ENCODE data around the gene TMEM92. TPM values are rescaled to one million over a fixed set of nuclear protein-coding genes. Genes with fewer than 3 reads are reported as not detected.

The TMEM92 gene
- polyA plus RNA-seq, 1 donor (not counting 4 experiments of a cell fraction or from before 2014, with no cell fraction given): 0.88 TPM

DNA sequence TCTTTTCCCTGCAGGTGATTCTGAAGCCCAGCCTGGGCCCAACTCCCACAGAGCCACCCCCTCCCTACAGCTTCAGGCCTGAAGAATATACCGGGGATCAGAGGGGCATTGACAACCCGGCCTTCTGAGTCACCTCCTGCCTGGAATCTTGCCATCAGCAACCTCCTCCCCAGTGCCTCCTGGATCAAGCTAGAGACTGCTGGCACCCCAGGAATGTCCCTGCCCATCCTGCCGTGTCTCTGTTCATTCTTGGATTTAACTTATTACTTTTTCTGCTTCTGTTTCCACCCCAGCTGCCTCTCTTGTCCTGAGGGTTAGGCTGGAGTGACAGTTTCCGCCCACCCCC, 4.9 kb downstream of the TMEM92 start:
- Histone ChIP-seq H3K9ac (ENCODE audit: control insufficient read depth, extremely low read depth, insufficient read depth, low read length) (no peak overlapping the region), H3K36me3 (ENCODE audit: control insufficient read depth in 2 of 2, extremely low read depth in 1 of 2, insufficient read depth in 2 of 2, low read length in 2 of 2) (no peaks in the 10 kb centered on the region), H3K4me3 (ENCODE audit: control insufficient read depth in 2 of 3, extremely low read depth in 1 of 3, insufficient read depth in 2 of 3, low read depth in 1 of 3, low read length in 3 of 3) (no peak overlapping the region), H3K79me2 (ENCODE audit: control insufficient read depth, insufficient read depth, low read length) (no peaks in the 10 kb centered on the region), H3K9me3 (ENCODE audit: control insufficient read depth, low read depth, low read length) (no peaks in the 10 kb centered on the region), H2AFZ (ENCODE audit: control insufficient read depth, low read length) (no peak overlapping the region), H3K4me2 (ENCODE audit: control insufficient read depth, extremely low read depth, insufficient read depth, low read depth, low read length) (peak overlapping the region; percentile 54), H3K27ac (ENCODE audit: control insufficient read depth, insufficient read depth, low read length) (no peak overlapping the region), H4K20me1 (ENCODE audit: control insufficient read depth, extremely low read depth, insufficient read depth, low read length) (no peaks in the 10 kb centered on the region), H3K9me1 (ENCODE audit: control insufficient read depth, extremely low read depth, insufficient read depth, low read length) (no peaks in the 10 kb centered on the region), H3K27me3 (ENCODE audit: control insufficient read depth, extremely low read depth, insufficient read depth, low read length) (no peaks in the 10 kb centered on the region), H3K4me1 (ENCODE audit: control insufficient read depth, extremely low read depth, insufficient read depth, low read length) (peaks cover 28% of the 10 kb centered on the region)
- dilution Hi-C loops (cut with MboI; ENCODE audit: extremely low pct_ligation_motif_present, low sequenced_read_pairs): no loop called here
- peak; percentile 15 for DNase-seq (ENCODE audit: low read depth, low spot score)
- TF ChIP-seq CTCF (optimal IDR thresholded peaks at IDR 0.05 in 1 of 3, IDR thresholded peaks at IDR 0.05 in 1 of 3, conservative IDR thresholded peaks at IDR 0.05 in 1 of 3; ENCODE audit: extremely low read depth in 1 of 3, insufficient read depth in 2 of 3, low read length in 3 of 3): no peak
- no peak for TF ChIP-seq EZH2 (IDR thresholded peaks at IDR 0.05; ENCODE audit: low read length)
- FAIRE-seq: peak; percentile 95

DNA sequence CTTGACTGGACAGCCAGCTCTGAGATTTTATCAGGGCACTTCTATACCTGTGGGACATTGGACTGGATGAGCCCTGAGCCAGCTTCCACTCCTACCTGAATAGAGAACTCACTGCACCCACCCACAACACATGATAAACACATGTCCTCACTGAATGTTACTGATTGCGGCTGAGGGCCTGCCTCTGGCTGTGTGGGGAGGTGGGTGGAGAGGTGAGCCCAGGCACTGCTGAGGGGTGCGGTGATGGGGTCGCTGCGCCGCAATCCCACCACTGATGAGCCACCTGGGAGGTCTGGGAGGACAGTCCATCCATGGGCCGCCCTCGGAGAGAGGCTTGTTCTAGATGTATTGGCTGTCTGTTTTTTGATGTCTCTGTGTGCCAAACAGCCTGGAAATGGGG, 5.4 kb downstream of the TMEM92 start:
- Histone ChIP-seq H3K4me2 (ENCODE audit: control insufficient read depth, extremely low read depth, insufficient read depth, low read depth, low read length) (peak overlapping the region; percentile 54), H3K79me2 (ENCODE audit: control insufficient read depth, insufficient read depth, low read length) (no peaks in the 10 kb centered on the region), H3K36me3 (ENCODE audit: control insufficient read depth in 2 of 2, extremely low read depth in 1 of 2, insufficient read depth in 2 of 2, low read length in 2 of 2) (no peaks in the 10 kb centered on the region), H2AFZ (ENCODE audit: control insufficient read depth, low read length) (no peak overlapping the region), H4K20me1 (ENCODE audit: control insufficient read depth, extremely low read depth, insufficient read depth, low read length) (no peaks in the 10 kb centered on the region), H3K4me1 (ENCODE audit: control insufficient read depth, extremely low read depth, insufficient read depth, low read length) (peaks cover 28% of the 10 kb centered on the region), H3K27ac (ENCODE audit: control insufficient read depth, insufficient read depth, low read length) (no peak overlapping the region), H3K9me3 (ENCODE audit: control insufficient read depth, low read depth, low read length) (no peaks in the 10 kb centered on the region), H3K4me3 (ENCODE audit: control insufficient read depth in 2 of 3, extremely low read depth in 1 of 3, insufficient read depth in 2 of 3, low read depth in 1 of 3, low read length in 3 of 3) (no peak overlapping the region), H3K9ac (ENCODE audit: control insufficient read depth, extremely low read depth, insufficient read depth, low read length) (no peak overlapping the region), H3K9me1 (ENCODE audit: control insufficient read depth, extremely low read depth, insufficient read depth, low read length) (no peaks in the 10 kb centered on the region), H3K27me3 (ENCODE audit: control insufficient read depth, extremely low read depth, insufficient read depth, low read length) (no peaks in the 10 kb centered on the region)
- no peak for TF ChIP-seq CTCF (optimal IDR thresholded peaks at IDR 0.05 in 1 of 3, IDR thresholded peaks at IDR 0.05 in 1 of 3, conservative IDR thresholded peaks at IDR 0.05 in 1 of 3; ENCODE audit: extremely low read depth in 1 of 3, insufficient read depth in 2 of 3, low read length in 3 of 3)
- TF ChIP-seq EZH2 (IDR thresholded peaks at IDR 0.05; ENCODE audit: low read length): no peak
- no peak for DNase-seq (ENCODE audit: low read depth, low spot score)
- dilution Hi-C loops (cut with MboI; ENCODE audit: extremely low pct_ligation_motif_present, low sequenced_read_pairs): no loop called here
- FAIRE-seq: no peak

Measured in keratinocyte (primary cell).